ENCODE measurements around the gene FMN1.

Gene FMN1

GRCh38 chr15:32970847-32971246 is 223.7 kb downstream of the FMN1 start:
- no peaks in the 10 kb centered on the region for H3K9me3 ChIP-seq (ENCODE audit: control insufficient read depth, insufficient read depth, low read length)
- no peak overlapping the region for H3K4me3 ChIP-seq (ENCODE audit: low read depth, low read length)
- H3K27me3 ChIP-seq (ENCODE audit: control insufficient read depth, insufficient read depth, low read length) = no peaks in the 10 kb centered on the region
- peaks cover 6% of the 10 kb centered on the region for H3K4me1 ChIP-seq (ENCODE audit: control insufficient read depth, insufficient read depth, low read length)
- no peak overlapping the region for H3K27ac ChIP-seq (ENCODE audit: low read depth, low read length)
- no peak overlapping the region for H3K9ac ChIP-seq (ENCODE audit: low read depth, low read length)
- no peaks in the 10 kb centered on the region for H3K36me3 ChIP-seq (ENCODE audit: control insufficient read depth, insufficient read depth, low read length)

- H3K4me3 ChIP-seq (ENCODE audit: low read depth, low read length) = no peak overlapping the region
- H3K4me1 ChIP-seq (ENCODE audit: control insufficient read depth, insufficient read depth, low read length) = peaks cover 6% of the 10 kb centered on the region
- no peaks in the 10 kb centered on the region for H3K36me3 ChIP-seq (ENCODE audit: control insufficient read depth, insufficient read depth, low read length)
- H3K9ac ChIP-seq (ENCODE audit: low read depth, low read length) = 0 out of 2 replicates have a peak overlapping the region, but pooled peaks have one; percentile 8
- no peaks in the 10 kb centered on the region for H3K9me3 ChIP-seq (ENCODE audit: control insufficient read depth, insufficient read depth, low read length)
- no peak overlapping the region for H3K27ac ChIP-seq (ENCODE audit: low read depth, low read length)
- no peaks in the 10 kb centered on the region for H3K27me3 ChIP-seq (ENCODE audit: control insufficient read depth, insufficient read depth, low read length)
Measured at GRCh38 chr15:32967521-32967920, 227.0 kb downstream of the FMN1 start.

GRCh38 chr15:32966512-32966911 is 228.0 kb downstream of the FMN1 start:
- Histone ChIP-seq H3K4me1 (ENCODE audit: control insufficient read depth, insufficient read depth, low read length) (peaks cover 6% of the 10 kb centered on the region), H3K27me3 (ENCODE audit: control insufficient read depth, insufficient read depth, low read length) (no peaks in the 10 kb centered on the region), H3K9me3 (ENCODE audit: control insufficient read depth, insufficient read depth, low read length) (no peaks in the 10 kb centered on the region), H3K36me3 (ENCODE audit: control insufficient read depth, insufficient read depth, low read length) (no peaks in the 10 kb centered on the region), H3K4me3 (ENCODE audit: low read depth, low read length) (no peak overlapping the region), H3K27ac (ENCODE audit: low read depth, low read length) (no peak overlapping the region), H3K9ac (ENCODE audit: low read depth, low read length) (no peak overlapping the region)

- no peaks in the 10 kb centered on the region for H3K9me3 ChIP-seq (ENCODE audit: control insufficient read depth, insufficient read depth, low read length)
- no peak overlapping the region for H3K27ac ChIP-seq (ENCODE audit: low read depth, low read length)
- H3K9ac ChIP-seq (ENCODE audit: low read depth, low read length) = no peak overlapping the region
- H3K4me3 ChIP-seq (ENCODE audit: low read depth, low read length) = no peak overlapping the region
- no peaks in the 10 kb centered on the region for H3K27me3 ChIP-seq (ENCODE audit: control insufficient read depth, insufficient read depth, low read length)
- peaks cover 6% of the 10 kb centered on the region for H3K4me1 ChIP-seq (ENCODE audit: control insufficient read depth, insufficient read depth, low read length)
- no peaks in the 10 kb centered on the region for H3K36me3 ChIP-seq (ENCODE audit: control insufficient read depth, insufficient read depth, low read length)
Measured at GRCh38 chr15:32965897-32966296, 228.6 kb downstream of the FMN1 start.

- Histone ChIP-seq H3K9me3 (ENCODE audit: control insufficient read depth, insufficient read depth, low read length) (no peaks in the 10 kb centered on the region), H3K27me3 (ENCODE audit: control insufficient read depth, insufficient read depth, low read length) (no peaks in the 10 kb centered on the region), H3K4me1 (ENCODE audit: control insufficient read depth, insufficient read depth, low read length) (peaks cover 2% of the 10 kb centered on the region), H3K4me3 (ENCODE audit: low read depth, low read length) (no peak overlapping the region), H3K27ac (ENCODE audit: low read depth, low read length) (no peak overlapping the region), H3K36me3 (ENCODE audit: control insufficient read depth, insufficient read depth, low read length) (no peaks in the 10 kb centered on the region), H3K9ac (ENCODE audit: low read depth, low read length) (no peak overlapping the region)
Measured at GRCh38 chr15:32959077-32959476, 235.4 kb downstream of the FMN1 start.

GRCh38 chr15:32957219-32957618 is 237.3 kb downstream of the FMN1 start:
- H3K4me3 ChIP-seq (ENCODE audit: low read depth, low read length) = no peak overlapping the region
- H3K9me3 ChIP-seq (ENCODE audit: control insufficient read depth, insufficient read depth, low read length) = no peaks in the 10 kb centered on the region
- H3K36me3 ChIP-seq (ENCODE audit: control insufficient read depth, insufficient read depth, low read length) = no peaks in the 10 kb centered on the region
- peaks cover 21% of the 10 kb centered on the region for H3K4me1 ChIP-seq (ENCODE audit: control insufficient read depth, insufficient read depth, low read length)
- no peak overlapping the region for H3K9ac ChIP-seq (ENCODE audit: low read depth, low read length)
- H3K27me3 ChIP-seq (ENCODE audit: control insufficient read depth, insufficient read depth, low read length) = no peaks in the 10 kb centered on the region
- no peak overlapping the region for H3K27ac ChIP-seq (ENCODE audit: low read depth, low read length)

GRCh38 chr15:32956711-32957110 is 237.8 kb downstream of the FMN1 start:
- Histone ChIP-seq H3K27me3 (ENCODE audit: control insufficient read depth, insufficient read depth, low read length) (no peaks in the 10 kb centered on the region), H3K4me1 (ENCODE audit: control insufficient read depth, insufficient read depth, low read length) (peaks cover 24% of the 10 kb centered on the region), H3K4me3 (ENCODE audit: low read depth, low read length) (no peak overlapping the region), H3K9ac (ENCODE audit: low read depth, low read length) (no peak overlapping the region), H3K36me3 (ENCODE audit: control insufficient read depth, insufficient read depth, low read length) (no peaks in the 10 kb centered on the region), H3K27ac (ENCODE audit: low read depth, low read length) (no peak overlapping the region), H3K9me3 (ENCODE audit: control insufficient read depth, insufficient read depth, low read length) (no peaks in the 10 kb centered on the region)

- Histone ChIP-seq H3K9me3 (ENCODE audit: control insufficient read depth, insufficient read depth, low read length) (no peaks in the 10 kb centered on the region), H3K4me3 (ENCODE audit: low read depth, low read length) (no peak overlapping the region), H3K36me3 (ENCODE audit: control insufficient read depth, insufficient read depth, low read length) (no peaks in the 10 kb centered on the region), H3K27ac (ENCODE audit: low read depth, low read length) (no peak overlapping the region), H3K9ac (ENCODE audit: low read depth, low read length) (no peak overlapping the region), H3K4me1 (ENCODE audit: control insufficient read depth, insufficient read depth, low read length) (peaks cover 24% of the 10 kb centered on the region), H3K27me3 (ENCODE audit: control insufficient read depth, insufficient read depth, low read length) (no peaks in the 10 kb centered on the region)
Measured at GRCh38 chr15:32956006-32956405, 238.5 kb downstream of the FMN1 start.

- Histone ChIP-seq H3K27me3 (ENCODE audit: control insufficient read depth, insufficient read depth, low read length) (no peaks in the 10 kb centered on the region), H3K4me3 (ENCODE audit: low read depth, low read length) (peak overlapping the region; percentile 18; the same call in 1 of the 2 replicates), H3K9me3 (ENCODE audit: control insufficient read depth, insufficient read depth, low read length) (no peaks in the 10 kb centered on the region), H3K9ac (ENCODE audit: low read depth, low read length) (no peak overlapping the region), H3K36me3 (ENCODE audit: control insufficient read depth, insufficient read depth, low read length) (no peaks in the 10 kb centered on the region), H3K27ac (ENCODE audit: low read depth, low read length) (peak overlapping the region; percentile 30), H3K4me1 (ENCODE audit: control insufficient read depth, insufficient read depth, low read length) (peaks cover 24% of the 10 kb centered on the region)
Measured at GRCh38 chr15:32953533-32953910, 241.0 kb downstream of the FMN1 start.

GRCh38 chr15:32952901-32953532 is 241.5 kb downstream of the FMN1 start:
- Histone ChIP-seq H3K9ac (ENCODE audit: low read depth, low read length) (no peak overlapping the region), H3K4me3 (ENCODE audit: low read depth, low read length) (peak overlapping the region; percentile 18; the same call in 1 of the 2 replicates), H3K27ac (ENCODE audit: low read depth, low read length) (peak overlapping the region; percentile 30), H3K9me3 (ENCODE audit: control insufficient read depth, insufficient read depth, low read length) (no peaks in the 10 kb centered on the region), H3K36me3 (ENCODE audit: control insufficient read depth, insufficient read depth, low read length) (no peaks in the 10 kb centered on the region), H3K27me3 (ENCODE audit: control insufficient read depth, insufficient read depth, low read length) (no peaks in the 10 kb centered on the region), H3K4me1 (ENCODE audit: control insufficient read depth, insufficient read depth, low read length) (peaks cover 24% of the 10 kb centered on the region)

GRCh38 chr15:32951736-32952464 is 242.6 kb downstream of the FMN1 start:
- Histone ChIP-seq H3K27me3 (ENCODE audit: control insufficient read depth, insufficient read depth, low read length) (no peaks in the 10 kb centered on the region), H3K27ac (ENCODE audit: low read depth, low read length) (no peak overlapping the region), H3K4me1 (ENCODE audit: control insufficient read depth, insufficient read depth, low read length) (peaks cover 24% of the 10 kb centered on the region), H3K4me3 (ENCODE audit: low read depth, low read length) (no peak overlapping the region), H3K36me3 (ENCODE audit: control insufficient read depth, insufficient read depth, low read length) (no peaks in the 10 kb centered on the region), H3K9ac (ENCODE audit: low read depth, low read length) (no peak overlapping the region), H3K9me3 (ENCODE audit: control insufficient read depth, insufficient read depth, low read length) (no peaks in the 10 kb centered on the region)

All from HUES48 (cell line).